ENCODE measurements around the gene CABP5.

Gene CABP5

GRCh38 chr19:48025480-48025879, 18.4 kb downstream of the CABP5 start:
- intact Hi-C loops (cut with DNase I; ENCODE audit: low total_unique reads) = no loop called here
- H3K4me1 ChIP-seq = no peaks in the 10 kb centered on the region

GRCh38 chr19:48023518-48023917, 20.4 kb downstream of the CABP5 start:
- peaks cover 0 to 7% of the 10 kb centered on the region in 2 donors for H3K27me3 ChIP-seq
- no peaks in the 10 kb centered on the region for H3K36me3 ChIP-seq
- DNase-seq = no peak
- TF ChIP-seq CTCF (IDR thresholded peaks at IDR 0.05) = no peak
- no peak overlapping the region for H3K27ac ChIP-seq
- no peak overlapping the region for H3K4me3 ChIP-seq
- no peaks in the 10 kb centered on the region for H3K4me1 ChIP-seq
- intact Hi-C loops (cut with DNase I; ENCODE audit: low total_unique reads) = no loop called here
- H3K9me3 ChIP-seq = no peaks in the 10 kb centered on the region

More at GRCh38 chr19:48025480-48025879, 18.4 kb downstream of the CABP5 start:
- Histone ChIP-seq H3K9me3 (no peaks in the 10 kb centered on the region), H3K4me3 (no peak overlapping the region), H3K36me3 (no peaks in the 10 kb centered on the region), H3K27ac (no peak overlapping the region), H3K27me3 (peaks cover 0 to 16% of the 10 kb centered on the region in 2 donors)
- no peak for DNase-seq
- no peak for TF ChIP-seq CTCF (IDR thresholded peaks at IDR 0.05)

- intact Hi-C loops (cut with DNase I; ENCODE audit: low total_unique reads) = no loop called here
- no peak for TF ChIP-seq CTCF (IDR thresholded peaks at IDR 0.05)
- no peak overlapping the region for H3K27ac ChIP-seq
- no peaks in the 10 kb centered on the region for H3K4me1 ChIP-seq
- no peaks in the 10 kb centered on the region for H3K9me3 ChIP-seq
- no peaks in the 10 kb centered on the region for H3K36me3 ChIP-seq
- no peak overlapping the region for H3K4me3 ChIP-seq
- DNase-seq = no peak
- H3K27me3 ChIP-seq = peaks cover 0 to 7% of the 10 kb centered on the region in 2 donors
Observed at GRCh38 chr19:48023011-48023410, 20.9 kb downstream of the CABP5 start.

- H3K27ac ChIP-seq = no peak overlapping the region
- intact Hi-C loops (cut with DNase I; ENCODE audit: low total_unique reads) = no loop called here
- DNase-seq = no peak
- TF ChIP-seq CTCF (IDR thresholded peaks at IDR 0.05) = no peak
- H3K27me3 ChIP-seq = peaks cover 0 to 8% of the 10 kb centered on the region in 2 donors
- no peaks in the 10 kb centered on the region for H3K4me1 ChIP-seq
- no peaks in the 10 kb centered on the region for H3K9me3 ChIP-seq
- H3K4me3 ChIP-seq = no peak overlapping the region
- no peaks in the 10 kb centered on the region for H3K36me3 ChIP-seq
Observed at GRCh38 chr19:48020686-48021085, 23.2 kb downstream of the CABP5 start.

- no peaks in the 10 kb centered on the region for H3K9me3 ChIP-seq
- H3K27me3 ChIP-seq = peaks cover 0 to 9% of the 10 kb centered on the region in 2 donors
- H3K4me3 ChIP-seq = no peak overlapping the region
- intact Hi-C loops (cut with DNase I; ENCODE audit: low total_unique reads) = no loop called here
- no peak overlapping the region for H3K27ac ChIP-seq
- H3K4me1 ChIP-seq = no peaks in the 10 kb centered on the region
- no peak for DNase-seq
- H3K36me3 ChIP-seq = no peaks in the 10 kb centered on the region
- TF ChIP-seq CTCF (IDR thresholded peaks at IDR 0.05) = no peak
Observed at GRCh38 chr19:48010932-48011758, 32.7 kb downstream of the CABP5 start.

All from tibial artery (tissue), 4 donors.